Stimulated activated CD4-positive, alpha-beta T cell treated with anti-CD3 and anti-CD28 coated beads, Interleukin-2, amount 100 ng/mL, for 24 hours (primary cell): ENCODE measurements around the gene ZNF335.
"Not testable (repeated sequence)": the region's sequence is repeated elsewhere in the genome, so short reads cannot be mapped to it uniquely, and the experiment has no call there.

ENCODE experiments used
- DNase-seq, 2 donors: peaks; one replicate each; pipeline ENCODE4 v3.0.0-alpha.2; 2020

ZNF335 gene

DNA sequence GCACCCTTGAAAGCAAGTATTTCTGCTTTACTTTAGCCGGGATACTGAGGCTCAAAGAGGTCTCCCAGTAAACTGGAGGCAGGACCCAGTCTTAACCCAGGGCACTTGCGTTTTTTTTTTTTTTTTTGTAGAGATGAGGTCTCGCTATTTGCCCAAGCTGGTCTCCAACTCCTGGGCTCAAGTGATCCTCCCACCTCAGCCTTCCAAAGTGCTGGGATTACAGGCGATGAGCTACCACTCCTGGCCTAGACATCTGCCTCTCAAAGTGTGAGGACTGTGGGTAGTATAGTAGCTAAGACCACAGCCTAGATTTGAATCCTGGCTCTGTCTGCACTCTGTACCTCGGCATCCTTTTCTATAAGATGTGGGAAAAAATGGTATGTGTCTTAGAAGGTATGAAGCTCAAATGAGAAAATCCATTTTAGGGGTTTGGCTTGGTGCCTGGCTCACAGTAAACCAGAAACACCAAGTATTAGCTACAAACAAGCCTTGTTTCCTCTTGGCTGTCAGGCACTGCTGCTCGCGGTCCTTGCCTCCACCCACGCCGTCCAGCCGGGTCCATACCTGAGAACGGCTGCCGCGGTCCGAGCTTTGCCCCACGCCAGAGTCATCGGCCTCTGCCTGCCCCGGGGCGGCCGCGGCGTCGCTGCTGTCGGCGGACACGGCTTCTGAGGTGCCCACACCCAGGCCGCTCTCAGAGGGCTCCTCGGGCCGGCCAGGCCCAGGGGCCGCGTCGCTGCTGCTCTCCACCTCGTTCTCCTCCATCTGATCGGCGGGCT, 1.2 kb downstream of the ZNF335 start:
- DNase-seq: peak in 1 of 2 donors; percentile 29

DNA sequence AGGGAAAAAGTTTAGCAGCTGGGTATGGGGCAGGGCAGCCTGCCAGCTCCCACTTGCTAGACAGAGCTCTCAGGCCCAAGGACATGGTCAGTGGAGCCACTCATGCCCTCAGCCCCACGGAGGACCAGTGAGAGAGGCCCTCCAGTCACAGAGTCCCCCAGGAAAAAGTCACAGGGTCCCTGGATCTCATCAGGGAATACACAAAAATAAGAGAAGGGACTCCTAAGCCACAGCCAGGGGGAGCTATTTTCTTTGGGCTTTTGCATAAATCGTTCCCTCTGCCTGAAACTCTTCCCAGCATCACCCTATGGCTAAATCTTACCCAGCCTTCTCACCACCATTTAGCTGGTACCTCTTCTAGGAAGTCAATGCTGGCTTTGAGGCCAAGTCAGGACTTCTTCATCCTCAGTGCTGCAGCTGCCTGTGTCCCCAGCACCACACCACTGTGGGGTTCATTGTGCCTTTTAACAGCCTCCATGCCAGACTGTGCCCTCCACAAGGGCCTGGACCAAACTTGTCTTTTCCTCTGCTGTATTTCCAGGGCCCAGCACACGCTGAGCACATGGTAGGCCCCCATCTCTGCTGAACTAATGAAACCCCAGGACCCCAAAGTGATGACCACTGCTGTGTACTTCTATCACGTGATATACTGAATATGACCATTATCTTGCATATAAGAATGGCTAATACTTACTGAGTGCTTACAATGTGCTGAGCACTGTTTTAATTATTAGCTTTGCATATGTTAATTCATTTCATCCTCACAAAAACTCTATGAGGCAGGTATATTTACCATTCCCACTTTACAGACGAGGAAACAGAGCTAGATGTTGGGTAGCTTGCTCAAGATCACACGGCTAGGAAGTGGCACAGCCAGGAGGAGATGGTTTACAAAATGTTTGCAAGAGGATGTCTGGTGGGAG, 2.0 kb downstream of the ZNF335 start:
- no peak for DNase-seq

DNA sequence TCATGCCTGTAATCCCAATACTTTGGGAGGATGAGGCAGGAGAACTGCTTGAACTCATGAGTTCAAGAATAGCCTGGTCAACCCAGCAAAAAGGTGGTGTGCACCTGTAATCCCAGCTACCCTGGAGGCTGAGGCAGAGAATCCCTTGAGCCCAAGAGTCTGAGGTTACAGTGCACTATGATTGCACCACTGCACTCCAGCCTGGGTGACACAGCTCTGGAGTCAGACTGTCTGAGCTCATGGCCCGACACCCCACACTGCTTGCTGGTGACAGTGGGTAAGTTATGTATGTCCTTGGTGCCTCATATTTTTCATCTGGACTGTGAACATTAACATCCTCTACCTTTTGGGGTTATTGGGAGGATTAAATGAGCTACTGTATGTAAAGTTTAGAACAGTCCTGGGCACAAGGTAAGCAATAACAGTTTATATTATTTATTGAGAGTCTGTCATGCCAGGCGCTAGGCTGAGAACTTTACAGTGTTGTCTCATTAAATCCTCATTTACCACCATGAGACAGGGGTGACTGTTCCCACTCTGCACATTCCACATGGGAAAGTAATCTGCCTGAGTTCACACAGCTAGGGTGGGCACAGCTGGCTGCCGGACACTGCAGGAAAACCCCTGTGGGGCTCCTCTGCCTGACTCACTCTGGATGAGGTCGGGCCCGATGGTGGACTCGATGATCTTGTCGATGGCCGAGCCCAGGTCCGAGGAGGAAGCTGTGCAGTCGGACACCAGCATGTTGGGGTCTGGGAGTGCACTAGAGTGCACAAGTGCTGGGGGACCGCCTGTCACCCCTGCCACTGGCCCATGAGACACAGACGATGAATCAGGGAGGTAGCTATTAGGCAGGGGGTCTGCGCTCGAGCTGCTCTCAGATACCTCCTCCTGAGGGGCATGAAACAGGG, 2.9 kb downstream of the ZNF335 start:
- DNase-seq: no peak

DNA sequence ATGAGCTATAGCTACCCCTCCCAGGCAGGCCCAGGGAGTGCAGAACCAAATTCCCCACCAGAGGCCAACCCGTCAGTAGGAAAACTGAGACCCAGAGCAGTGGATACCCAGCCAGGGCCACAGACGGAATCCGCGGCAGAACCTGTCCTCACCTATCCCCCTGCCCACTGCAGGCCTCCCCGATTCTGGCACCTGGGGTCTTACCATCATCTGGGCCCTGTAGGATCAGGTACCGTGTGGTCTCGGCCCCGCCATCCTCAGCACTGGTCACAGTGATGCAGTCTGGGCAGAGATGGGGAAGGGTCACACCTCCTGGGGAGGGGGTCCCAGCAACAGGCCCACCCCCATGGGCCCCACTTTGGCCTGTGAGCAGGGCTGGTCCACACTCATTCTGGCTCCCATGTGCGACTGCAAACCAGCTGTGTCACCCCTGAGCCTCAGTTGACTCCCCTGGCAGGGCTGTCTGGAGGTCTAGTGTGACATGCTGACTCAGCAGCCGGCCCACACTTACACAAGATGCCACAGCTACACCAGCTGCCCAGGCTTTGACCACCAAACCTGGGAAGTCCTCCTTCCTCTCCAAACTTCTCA, 3.8 kb downstream of the ZNF335 start:
- no peak for DNase-seq

DNA sequence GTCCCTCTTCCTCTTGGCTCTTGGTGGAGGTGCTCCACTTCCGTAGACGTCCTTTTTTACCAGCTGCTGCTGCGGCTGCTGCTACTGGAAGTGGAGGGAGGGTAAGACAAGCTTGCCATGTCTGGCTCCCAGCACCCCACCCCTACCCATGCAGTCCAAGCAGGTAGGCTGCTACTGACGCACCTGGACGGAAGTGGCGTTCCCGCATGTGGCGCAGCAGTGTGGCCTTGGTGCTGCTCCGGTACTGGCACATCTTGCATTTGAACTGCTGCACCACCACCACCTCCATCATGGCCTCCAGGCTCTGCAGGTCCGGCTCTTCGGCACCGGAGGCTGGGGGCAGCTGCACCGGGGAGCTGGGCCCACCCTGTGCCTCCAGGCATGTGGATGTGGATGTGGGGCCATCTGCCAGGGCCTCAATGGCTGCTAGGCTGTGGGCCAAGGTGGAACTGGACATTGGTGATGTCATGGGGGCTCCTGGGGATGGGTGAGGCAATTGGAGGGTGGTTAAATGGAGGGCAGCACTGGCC, 4.4 kb downstream of the ZNF335 start:
- no peak for DNase-seq

- DNase-seq: no peak
Measured at GRCh38 chr20:45965169-45966002, 6.6 kb downstream of the ZNF335 start.

DNA sequence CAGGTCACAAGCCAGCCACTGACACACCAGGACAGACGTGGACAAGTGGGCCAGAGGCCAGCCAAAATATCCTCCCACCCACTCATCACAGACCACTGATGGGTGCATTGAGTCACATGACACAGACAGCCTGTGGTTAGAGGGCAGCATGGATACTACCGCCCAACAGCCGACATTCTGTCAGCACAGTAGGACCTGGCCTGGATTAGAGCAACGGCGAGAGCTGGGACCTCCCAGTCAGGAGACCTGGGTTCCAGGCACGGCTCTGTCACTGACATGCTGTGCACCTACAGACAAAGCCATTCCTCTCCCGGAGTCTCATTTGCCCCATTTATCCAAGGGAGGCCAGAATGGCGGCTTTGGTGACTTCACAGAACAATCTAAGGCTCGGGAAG, 8.0 kb downstream of the ZNF335 start:
- DNase-seq: no peak

- DNase-seq: no peak
Measured at GRCh38 chr20:45963059-45964005, 8.7 kb downstream of the ZNF335 start.

GRCh38 chr20:45962031-45962755, 9.8 kb downstream of the ZNF335 start:
- no peak for DNase-seq

GRCh38 chr20:45959956-45960630, 11.9 kb downstream of the ZNF335 start:
- no peak for DNase-seq

- DNase-seq: no peak
Measured at GRCh38 chr20:45959126-45959525, 12.9 kb downstream of the ZNF335 start.

GRCh38 chr20:45958593-45958992, 13.4 kb downstream of the ZNF335 start:
- DNase-seq: no peak

GRCh38 chr20:45957021-45957941, 14.7 kb downstream of the ZNF335 start:
- no peak for DNase-seq

- DNase-seq: not testable (repeated sequence)
Measured at GRCh38 chr20:45956326-45956725, 15.7 kb downstream of the ZNF335 start.

DNA sequence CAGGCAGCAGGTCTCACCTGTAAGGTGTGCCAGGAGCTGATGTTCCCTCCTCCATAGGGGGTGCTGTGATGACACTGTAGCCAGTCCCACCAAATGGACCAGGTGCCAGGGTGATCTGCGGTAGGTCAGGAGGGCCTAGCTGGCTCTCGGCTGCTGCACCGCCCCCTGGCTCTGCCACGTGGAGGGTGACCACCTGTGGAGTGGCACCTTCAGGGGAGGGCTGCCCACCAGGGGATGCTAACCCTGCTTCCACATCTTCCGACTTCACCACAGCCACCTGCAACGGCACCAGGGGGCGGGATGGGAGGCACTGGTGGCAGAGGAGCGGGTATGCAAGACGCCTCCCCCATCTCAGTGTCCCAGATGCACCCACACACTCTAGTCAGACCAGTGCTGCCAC, 18.3 kb downstream of the ZNF335 start:
- DNase-seq: no peak

DNA sequence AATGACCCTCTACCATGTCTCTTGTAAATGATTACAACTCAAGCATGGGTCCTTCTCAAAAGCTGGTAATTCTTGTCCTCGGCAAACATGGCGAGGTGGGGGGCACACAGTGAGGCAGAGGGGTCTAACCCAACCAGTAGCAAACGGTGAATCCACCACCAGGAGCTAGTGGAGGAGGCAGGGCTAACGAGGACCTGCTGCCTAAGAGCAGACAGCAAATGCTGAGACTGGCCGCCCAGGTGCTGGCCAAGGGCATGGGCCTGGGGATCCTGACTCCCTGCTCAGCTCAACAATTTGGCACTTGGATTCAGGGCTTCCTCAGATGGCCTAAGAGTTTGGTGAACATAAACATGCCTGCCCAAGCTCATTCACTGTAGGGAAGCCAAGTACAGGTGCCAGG, 19.1 kb downstream of the ZNF335 start:
- DNase-seq: no peak
